GM19467 (cell line): ENCODE data around the gene FBXO34.

Experiments used
- ATAC-seq: cut with Tn5 transposase; IDR thresholded peaks from one replicate; pipeline ENCODE4 v1.9.1; 2021; ENCODE audit warnings: mild to moderate bottlenecking, moderate library complexity; ENCODE audit not compliant: unreplicated experiment

FBXO34 gene

GRCh38 chr14:55270832-55271571 is at the start of gene FBXO34:
Gene FBXO34, plus strand, starts transcription at chr14:55271421. Its CDS starts 78,970 bp downstream, at chr14:55350391.
- ATAC-seq = peak; percentile 87

GRCh38 chr14:55221968-55222367 is 49.3 kb upstream of the FBXO34 start:
- no peak for ATAC-seq

GRCh38 chr14:55223364-55223763 is 47.9 kb upstream of the FBXO34 start:
- ATAC-seq = no peak

GRCh38 chr14:55228261-55228660 is 43.0 kb upstream of the FBXO34 start:
- ATAC-seq = no peak

GRCh38 chr14:55233591-55233990 is 37.6 kb upstream of the FBXO34 start:
- no peak for ATAC-seq

GRCh38 chr14:55238019-55238680 is 33.1 kb upstream of the FBXO34 start:
- no peak for ATAC-seq

GRCh38 chr14:55239320-55239719 is 31.9 kb upstream of the FBXO34 start:
- ATAC-seq = no peak

GRCh38 chr14:55240526-55241178 is 30.6 kb upstream of the FBXO34 start:
- ATAC-seq = no peak

GRCh38 chr14:55241673-55242072 is 29.5 kb upstream of the FBXO34 start:
- no peak for ATAC-seq

- ATAC-seq = no peak
Observed at GRCh38 chr14:55243386-55243785, 27.8 kb upstream of the FBXO34 start.

GRCh38 chr14:55243813-55244212 is 27.4 kb upstream of the FBXO34 start:
- no peak for ATAC-seq

GRCh38 chr14:55245657-55246268 is 25.5 kb upstream of the FBXO34 start:
- no peak for ATAC-seq

GRCh38 chr14:55248411-55248810 is 22.8 kb upstream of the FBXO34 start:
- ATAC-seq = no peak

GRCh38 chr14:55249423-55249822 is 21.8 kb upstream of the FBXO34 start:
- no peak for ATAC-seq

GRCh38 chr14:55253276-55253675 is 17.9 kb upstream of the FBXO34 start:
- no peak for ATAC-seq

GRCh38 chr14:55254581-55254980 is 16.6 kb upstream of the FBXO34 start:
- no peak for ATAC-seq

- ATAC-seq = no peak
Observed at GRCh38 chr14:55255979-55256378, 15.2 kb upstream of the FBXO34 start.

GRCh38 chr14:55256586-55256985 is 14.6 kb upstream of the FBXO34 start:
- no peak for ATAC-seq

- ATAC-seq = no peak
Observed at GRCh38 chr14:55265197-55265596, 6.0 kb upstream of the FBXO34 start.

GRCh38 chr14:55267820-55268219 is 3.4 kb upstream of the FBXO34 start:
- ATAC-seq = no peak

- ATAC-seq = peak; percentile 23
Observed at GRCh38 chr14:55271572-55272298, 514 bp downstream of the FBXO34 start.
